Right atrium auricular region (tissue), 2 donors: ENCODE results near the gene PLXNA3. TPM values are rescaled to one million over a fixed set of nuclear protein-coding genes. Genes with fewer than 3 reads are reported as not detected.

Source experiments
- DNase-seq: peaks from one replicate; pipeline ENCODE4 v3.0.0-alpha.2; 2019; ENCODE audit warnings: low spot score
- H3K27ac ChIP-seq, 2 donors: fragments of 200-600 bp; sonication (generic); 1 replicate in 1 of 2; 2 replicates in 1 of 2; pipeline ENCODE4 v1.5.1; 2016 to 2019
- H3K27me3 ChIP-seq, 2 donors: fragments of 200-600 bp; sonication (generic); one replicate each; pipeline versions ENCODE4 v1.5.1 to v1.6.0; 2017 to 2019
- H3K36me3 ChIP-seq: fragments of 200-600 bp; sonication (generic); one replicate; pipeline ENCODE4 v1.5.1; 2016
- H3K4me1 ChIP-seq, 2 donors: fragments of 200-600 bp; sonication (generic); one replicate each; pipeline versions ENCODE4 v1.5.1 to v1.6.0; 2017 to 2019
- H3K4me3 ChIP-seq, 2 donors: fragments of 200-600 bp; sonication (generic); 1 replicate in 1 of 2; 2 replicates in 1 of 2; pipeline ENCODE4 v1.5.1; 2017 to 2019; ENCODE audit warnings: mild to moderate bottlenecking in 1 of 2, moderate library complexity in 1 of 2
- H3K9me3 ChIP-seq, 2 donors: fragments of 200-600 bp; sonication (generic); one replicate each; pipeline ENCODE4 v1.5.1; 2019
- total RNA-seq, 2 donors: library from RNA; depleted of rRNA; stranded (reverse); fragments of >200 nt; gene quantifications; one replicate each; pipeline ENCODE4 v1.1.0, GENCODE V29; 2016
- TF ChIP-seq, protein P1 (sequence below), 2 donors: fragments of 200-600 bp; sonication (generic); IDR thresholded peaks; one replicate each; pipeline ENCODE4 v1.5.1; 2019; ENCODE audit warnings: antibody characterized with exemption in 2 of 2

PLXNA3 gene
- total RNA-seq, 2 donors from 2014 or later, result 5.9 to 7.1 TPM

DNA sequence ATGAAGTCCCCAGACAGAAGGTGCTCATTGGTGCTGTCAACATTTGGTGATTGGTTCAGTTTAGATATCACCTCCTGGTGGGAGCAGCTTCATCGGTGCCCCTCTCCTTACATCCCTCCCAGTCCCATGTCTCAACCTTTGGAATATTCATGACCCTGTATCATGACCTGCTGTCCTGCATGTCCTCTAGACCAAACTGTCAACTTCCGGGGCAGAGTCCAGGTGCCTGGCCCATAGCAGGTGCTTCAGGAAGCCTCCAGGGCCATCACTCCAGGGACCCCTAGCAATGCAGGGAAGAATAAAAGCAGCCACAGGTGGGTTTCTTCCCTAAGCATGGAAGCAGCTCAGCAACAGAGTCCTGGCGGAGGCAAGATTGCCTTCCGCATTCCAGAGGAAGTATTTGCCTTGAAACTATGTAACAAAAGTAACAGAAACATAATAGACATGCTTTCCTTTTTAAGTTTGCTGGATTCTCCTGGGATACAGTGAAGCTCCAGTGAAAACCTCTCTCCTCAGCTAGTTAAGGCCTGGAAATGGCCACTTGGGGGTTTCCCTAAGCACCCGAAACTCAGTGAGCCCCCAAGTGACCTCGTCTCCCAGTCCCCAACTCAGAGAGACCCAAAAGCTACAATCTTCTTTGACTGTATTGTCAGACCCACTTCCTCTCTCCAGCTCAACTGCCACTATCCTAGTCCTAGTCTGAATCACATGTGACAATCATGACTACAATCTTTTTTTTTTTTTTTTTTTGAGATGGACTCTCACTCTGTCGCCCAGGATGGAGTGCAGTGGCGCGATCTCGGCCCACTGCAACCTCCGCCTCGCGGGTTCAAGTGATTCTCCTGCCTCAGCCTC lies 30.9 kb upstream of the PLXNA3 start:
- H3K27me3 ChIP-seq, result no peaks in the 10 kb centered on the region
- no peak for DNase-seq
- H3K4me3 ChIP-seq, result no peak overlapping the region
- H3K36me3 ChIP-seq, result peaks cover under 1% of the 10 kb centered on the region
- no peak overlapping the region for H3K27ac ChIP-seq
- TF ChIP-seq, protein P1, sequence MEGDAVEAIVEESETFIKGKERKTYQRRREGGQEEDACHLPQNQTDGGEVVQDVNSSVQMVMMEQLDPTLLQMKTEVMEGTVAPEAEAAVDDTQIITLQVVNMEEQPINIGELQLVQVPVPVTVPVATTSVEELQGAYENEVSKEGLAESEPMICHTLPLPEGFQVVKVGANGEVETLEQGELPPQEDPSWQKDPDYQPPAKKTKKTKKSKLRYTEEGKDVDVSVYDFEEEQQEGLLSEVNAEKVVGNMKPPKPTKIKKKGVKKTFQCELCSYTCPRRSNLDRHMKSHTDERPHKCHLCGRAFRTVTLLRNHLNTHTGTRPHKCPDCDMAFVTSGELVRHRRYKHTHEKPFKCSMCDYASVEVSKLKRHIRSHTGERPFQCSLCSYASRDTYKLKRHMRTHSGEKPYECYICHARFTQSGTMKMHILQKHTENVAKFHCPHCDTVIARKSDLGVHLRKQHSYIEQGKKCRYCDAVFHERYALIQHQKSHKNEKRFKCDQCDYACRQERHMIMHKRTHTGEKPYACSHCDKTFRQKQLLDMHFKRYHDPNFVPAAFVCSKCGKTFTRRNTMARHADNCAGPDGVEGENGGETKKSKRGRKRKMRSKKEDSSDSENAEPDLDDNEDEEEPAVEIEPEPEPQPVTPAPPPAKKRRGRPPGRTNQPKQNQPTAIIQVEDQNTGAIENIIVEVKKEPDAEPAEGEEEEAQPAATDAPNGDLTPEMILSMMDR (IDR thresholded peaks at IDR 0.05), result no peak
- no peaks in the 10 kb centered on the region for H3K9me3 ChIP-seq
- H3K4me1 ChIP-seq, result peaks cover 0 to 19% of the 10 kb centered on the region in 2 donors

DNA sequence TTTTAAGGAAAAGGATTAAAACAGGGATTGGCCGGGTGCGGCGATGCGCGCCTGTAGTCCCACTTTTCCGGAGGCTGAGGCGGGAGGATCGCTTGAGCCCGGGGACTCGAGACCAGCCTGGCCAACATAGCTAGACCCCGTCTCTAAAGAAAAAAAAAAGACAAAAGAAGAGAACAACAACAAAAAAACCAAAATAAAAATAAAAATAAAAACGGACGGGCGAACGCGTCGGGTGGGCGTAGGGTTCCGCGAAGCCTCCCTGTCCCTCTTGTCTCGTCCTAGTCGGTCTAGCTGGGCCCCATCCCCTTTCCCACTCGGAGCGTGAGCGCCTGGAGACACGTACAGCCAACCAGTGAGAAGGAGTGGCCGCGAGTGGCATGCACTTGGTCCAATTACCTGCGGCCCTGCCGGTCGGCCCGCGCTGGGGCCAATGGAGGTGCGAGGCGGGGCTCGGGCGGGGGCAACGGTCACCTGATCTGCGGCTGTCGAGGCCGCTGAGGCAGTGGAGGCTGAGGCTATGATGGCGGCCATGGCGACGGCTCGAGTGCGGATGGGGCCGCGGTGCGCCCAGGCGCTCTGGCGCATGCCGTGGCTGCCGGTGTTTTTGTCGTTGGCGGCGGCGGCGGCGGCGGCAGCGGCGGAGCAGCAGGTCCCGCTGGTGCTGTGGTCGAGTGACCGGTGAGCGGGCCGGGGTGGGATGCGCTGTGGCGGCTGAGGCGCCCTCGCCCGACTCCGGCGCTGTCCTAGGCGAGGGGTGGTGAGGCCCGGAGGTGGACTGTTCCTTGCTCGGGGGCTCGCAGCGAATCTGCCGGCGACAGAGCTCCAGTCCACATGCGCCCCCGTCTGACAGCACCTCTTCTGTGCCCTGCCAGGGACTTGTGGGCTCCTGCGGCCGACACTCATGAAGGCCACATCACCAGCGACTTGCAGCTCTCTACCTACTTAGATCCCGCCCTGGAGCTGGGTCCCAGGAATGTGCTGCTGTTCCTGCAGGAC lies 29.6 kb upstream of the PLXNA3 start, which contains the start of gene ATP6AP1:
ATP6AP1 (plus strand) TSS at position 502 of the 996 bp plus-strand sequence; CDS start at position 518, 16 bp downstream.
- H3K4me3 ChIP-seq, result peak within 1 kb of the TSS; percentile 72 to 74
- H3K36me3 ChIP-seq, result peaks cover 5% of the 10 kb centered on the region
- TF ChIP-seq, protein P1 (IDR thresholded peaks at IDR 0.05), result no peak
- H3K27me3 ChIP-seq, result no peaks in the 10 kb centered on the region
- H3K4me1 ChIP-seq, result peaks cover 0 to 19% of the 10 kb centered on the region in 2 donors
- H3K27ac ChIP-seq, result peak within 1 kb of the TSS; percentile 79 to 86
- DNase-seq, result peak; percentile 94
- H3K9me3 ChIP-seq, result no peaks in the 10 kb centered on the region

DNA sequence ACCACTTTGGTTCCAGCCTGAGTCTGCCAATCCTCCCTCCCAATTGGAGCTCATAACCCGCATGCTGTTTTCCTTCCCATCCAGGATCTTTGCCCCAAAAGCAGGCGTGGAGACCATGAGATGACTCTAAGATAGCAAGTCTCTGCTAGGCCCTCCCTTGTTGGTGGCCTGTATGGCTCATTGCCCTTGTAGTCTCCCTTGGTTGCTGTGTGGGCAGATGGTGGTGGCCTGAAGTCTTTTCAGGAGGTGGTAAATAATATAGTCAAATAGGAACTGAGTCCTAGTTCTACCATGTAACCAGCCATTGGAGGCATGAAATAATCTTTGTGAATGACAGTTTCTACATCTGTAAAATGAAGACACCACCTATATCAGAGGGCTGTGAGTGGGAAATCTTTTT lies 28.4 kb upstream of the PLXNA3 start:
- TF ChIP-seq, protein P1 (IDR thresholded peaks at IDR 0.05), result no peak
- Histone ChIP-seq H3K4me3 (peak overlapping the region in 1 of 2 donors; percentile 74), H3K27me3 (no peaks in the 10 kb centered on the region), H3K36me3 (peaks cover 5% of the 10 kb centered on the region), H3K9me3 (no peaks in the 10 kb centered on the region), H3K27ac (no peak overlapping the region), H3K4me1 (peaks cover 0 to 19% of the 10 kb centered on the region in 2 donors)
- no peak for DNase-seq

DNA sequence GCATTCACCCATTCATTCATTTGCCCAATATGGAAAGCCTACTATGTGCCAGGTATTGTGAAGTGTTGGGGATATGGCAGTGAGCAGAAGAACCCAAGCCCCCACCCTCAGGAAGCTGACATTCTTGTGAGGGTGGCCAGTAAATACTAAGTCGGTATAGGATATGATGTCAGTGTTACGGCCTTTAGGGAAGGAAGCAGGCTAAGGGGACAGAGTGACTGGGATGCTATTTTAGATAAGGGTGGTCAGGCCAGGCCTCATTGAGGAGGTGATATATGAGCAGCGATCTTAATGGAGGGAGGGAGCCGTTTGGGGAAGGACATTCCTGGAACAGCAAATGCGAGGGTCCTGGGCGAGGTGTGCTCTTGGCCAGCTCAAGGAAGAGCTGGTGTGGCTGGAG lies 27.6 kb upstream of the PLXNA3 start:
- TF ChIP-seq, protein P1 (IDR thresholded peaks at IDR 0.05), result no peak
- Histone ChIP-seq H3K27ac (peak overlapping the region in 1 of 2 donors; percentile 29), H3K4me3 (no peak overlapping the region)

DNA sequence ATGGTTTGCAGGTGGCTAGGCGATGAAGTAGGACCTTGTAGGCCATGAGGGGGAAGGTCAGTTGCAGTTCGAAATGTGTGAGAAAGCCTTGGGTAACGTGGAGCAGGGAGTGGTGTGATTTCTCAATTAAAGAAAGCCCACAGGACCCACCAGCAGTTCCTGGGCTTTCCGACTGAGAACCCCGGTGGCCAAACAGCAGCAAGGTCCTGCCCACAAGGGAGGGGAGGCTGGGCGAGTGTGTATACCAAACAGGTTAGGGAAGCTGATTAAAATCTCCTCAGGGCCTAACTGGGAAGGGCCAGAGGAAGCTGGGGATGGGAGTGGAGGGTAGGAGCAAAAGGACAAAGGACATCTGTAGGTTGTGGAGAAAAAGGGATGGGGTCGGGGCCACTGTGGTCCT lies 27.2 kb upstream of the PLXNA3 start:
- H3K4me1 ChIP-seq, result peaks cover 0 to 19% of the 10 kb centered on the region in 2 donors
- no peak overlapping the region for H3K4me3 ChIP-seq
- no peak for DNase-seq
- peaks cover 5% of the 10 kb centered on the region for H3K36me3 ChIP-seq
- no peaks in the 10 kb centered on the region for H3K27me3 ChIP-seq
- no peaks in the 10 kb centered on the region for H3K9me3 ChIP-seq
- peak overlapping the region in 1 of 2 donors; percentile 29 for H3K27ac ChIP-seq
- TF ChIP-seq, protein P1 (IDR thresholded peaks at IDR 0.05), result no peak

More for the DNA sequence above, 27.6 kb upstream of the PLXNA3 start:
- H3K4me1 ChIP-seq, result peaks cover 0 to 19% of the 10 kb centered on the region in 2 donors
- H3K9me3 ChIP-seq, result no peaks in the 10 kb centered on the region
- H3K36me3 ChIP-seq, result peaks cover 5% of the 10 kb centered on the region
- DNase-seq, result no peak
- no peaks in the 10 kb centered on the region for H3K27me3 ChIP-seq
